ENCODE measurements around the gene EMCN. TPM values are rescaled to one million over a fixed set of nuclear protein-coding genes. Genes with fewer than 3 reads are reported as not detected.
"Not testable (repeated sequence)": the region's sequence is repeated elsewhere in the genome, so short reads cannot be mapped to it uniquely, and the experiment has no call there.

Gene EMCN
- total RNA-seq, 1 donor from 2014 or later: 27.5 TPM

DNA sequence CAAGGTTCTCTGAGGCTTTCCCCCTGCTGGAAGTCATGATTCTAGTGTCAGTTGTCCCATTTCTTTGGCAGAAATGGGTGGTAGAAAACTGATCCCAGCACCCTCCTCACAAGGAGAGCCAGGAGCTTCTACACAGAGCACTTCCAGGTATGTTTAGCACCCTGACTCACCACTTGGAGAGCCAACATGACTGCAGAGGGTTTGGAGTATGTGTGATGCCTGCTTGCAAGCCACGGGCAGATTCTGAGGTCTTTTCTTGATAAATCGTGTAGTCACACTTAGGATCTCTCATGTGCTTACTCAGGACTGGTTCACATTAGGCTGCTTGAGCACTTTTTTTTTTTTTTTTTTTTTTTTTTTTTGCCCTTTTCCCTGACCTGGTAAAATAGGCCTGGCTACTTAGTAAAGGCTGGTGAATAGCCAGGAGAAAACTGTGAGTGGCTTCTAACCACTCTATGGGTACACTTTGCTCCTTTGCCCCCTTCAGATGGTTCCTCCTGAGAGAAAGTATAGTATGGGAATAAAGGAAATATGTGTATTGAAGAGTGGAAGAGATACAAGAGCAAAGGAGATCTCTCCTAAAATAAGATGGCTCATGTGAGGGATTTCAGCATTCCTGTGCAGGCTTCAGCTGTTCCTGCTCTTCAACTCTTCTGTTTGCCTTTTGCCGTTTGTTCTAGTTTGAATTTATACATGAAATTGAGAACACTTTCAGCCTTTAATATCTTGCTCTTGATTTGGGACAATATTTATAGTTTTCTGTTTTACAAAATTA, 103.6 kb downstream of the EMCN start:
- intact Hi-C loops (cut with DNase I): loop anchor here (10.0 kb wide), 1 partner anchor 319 kb away; no protein-coding TSS in a partner anchor
- DNase-seq (ENCODE audit: low spot score): no peak

DNA sequence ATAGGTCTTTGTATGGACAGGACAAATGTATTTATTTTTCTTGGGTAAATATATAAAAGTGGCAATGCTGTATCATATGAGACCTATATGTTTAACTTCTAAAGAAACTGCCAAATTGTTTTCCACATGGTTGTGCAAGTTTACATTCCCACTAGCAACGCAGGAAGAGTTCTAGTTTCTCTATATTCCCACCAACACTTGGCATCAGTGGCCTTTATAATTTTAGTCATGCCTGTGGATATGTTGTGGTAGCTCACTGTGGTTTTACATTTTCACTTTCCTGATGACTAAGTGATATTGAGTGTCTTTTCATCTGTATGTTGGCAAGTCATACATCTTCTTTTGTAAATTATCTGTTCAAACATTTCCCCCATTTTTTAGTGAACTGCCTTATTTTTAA, 126.0 kb downstream of the EMCN start:
- intact Hi-C loops (cut with DNase I): no loop called here
- DNase-seq (ENCODE audit: low spot score): no peak

DNA sequence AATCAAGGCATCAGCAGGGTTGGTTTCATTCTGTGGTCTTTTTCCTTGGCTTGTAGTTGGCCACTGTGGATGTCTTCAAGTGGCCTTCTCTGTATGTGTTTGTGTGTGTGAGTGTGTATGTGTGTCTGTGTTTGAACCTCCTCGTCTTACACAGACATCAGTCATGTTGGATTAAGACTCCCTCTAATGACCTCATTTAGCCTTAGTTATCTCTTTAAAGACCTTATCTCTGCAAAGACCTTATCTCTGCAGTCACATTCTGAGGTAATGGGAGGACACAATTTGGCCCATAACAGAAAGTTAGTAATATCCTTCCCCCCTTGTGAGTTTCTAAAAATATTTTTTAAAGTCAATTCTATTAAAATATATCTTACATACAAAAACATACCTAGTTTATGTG, 126.7 kb downstream of the EMCN start:
- DNase-seq (ENCODE audit: low spot score): no peak
- intact Hi-C loops (cut with DNase I): no loop called here

DNA sequence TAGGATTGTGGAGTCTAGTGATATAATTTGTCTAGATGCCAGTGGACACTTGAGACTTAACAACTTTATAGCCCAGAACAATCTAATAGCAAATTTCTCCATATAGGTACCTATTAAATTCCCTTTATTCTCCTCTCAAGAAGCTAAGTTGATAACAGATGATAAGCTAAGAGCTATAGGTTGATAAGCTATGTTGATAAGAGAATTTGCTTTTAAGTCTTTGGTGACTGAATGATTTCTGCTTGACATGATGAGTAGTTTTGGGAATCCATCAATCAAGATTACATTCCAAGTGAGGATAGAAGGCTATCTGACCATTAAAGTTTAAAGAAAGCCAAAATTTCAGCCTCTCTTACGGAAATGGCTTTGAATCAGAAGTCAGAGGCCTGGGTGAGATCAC, 131.6 kb downstream of the EMCN start:
- intact Hi-C loops (cut with DNase I): no loop called here
- DNase-seq (ENCODE audit: low spot score): no peak

DNA sequence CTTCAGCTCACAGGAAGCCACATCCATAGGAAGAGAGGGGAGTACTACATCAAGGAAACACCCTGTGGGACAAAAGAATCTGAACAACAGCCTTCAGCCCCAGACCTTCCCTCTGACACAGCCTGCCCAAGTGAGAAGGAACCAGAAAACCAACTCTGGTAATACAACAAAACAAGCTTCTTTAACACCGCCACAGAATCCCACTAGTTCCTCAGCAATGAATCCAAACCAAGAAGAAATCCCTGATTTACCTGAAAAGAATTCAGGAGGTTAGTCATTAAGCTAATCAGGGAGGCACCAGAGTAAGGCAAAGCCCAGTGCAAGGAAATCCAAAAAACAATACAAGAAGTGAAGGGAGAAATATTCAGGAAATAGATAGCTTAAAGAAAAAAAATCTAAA, 137.4 kb downstream of the EMCN start:
- intact Hi-C loops (cut with DNase I): not testable (repeated sequence)

DNA sequence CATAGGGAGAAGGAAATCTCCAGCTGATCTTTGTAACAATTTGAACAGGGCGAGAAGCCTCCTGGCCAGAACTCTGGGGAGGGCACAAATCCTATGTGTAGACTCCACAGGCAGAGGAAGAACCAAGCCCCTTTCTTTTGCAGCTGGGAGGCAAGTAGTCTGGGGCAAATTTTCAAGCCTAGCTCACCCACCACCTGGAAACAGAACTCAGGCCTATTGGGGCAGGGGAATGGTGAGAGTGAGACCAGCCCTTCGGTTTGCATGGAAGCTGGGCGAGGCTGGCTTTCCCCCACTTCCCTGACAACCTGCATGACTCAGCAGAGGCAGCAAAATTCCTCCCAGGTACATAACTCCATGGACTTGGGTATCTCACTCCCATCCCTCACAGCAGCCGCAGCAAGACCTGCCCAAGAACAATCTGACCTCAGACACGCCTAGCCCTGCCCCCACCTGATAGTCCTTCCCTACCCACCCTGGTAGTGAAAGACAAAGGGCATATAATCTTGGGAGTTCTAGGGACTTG, 138.2 kb downstream of the EMCN start:
- intact Hi-C loops (cut with DNase I): no loop called here
- no peak for DNase-seq (ENCODE audit: low spot score)

More for the DNA sequence above, 137.4 kb downstream of the EMCN start:
- not testable (repeated sequence) for DNase-seq (ENCODE audit: low spot score)

DNA sequence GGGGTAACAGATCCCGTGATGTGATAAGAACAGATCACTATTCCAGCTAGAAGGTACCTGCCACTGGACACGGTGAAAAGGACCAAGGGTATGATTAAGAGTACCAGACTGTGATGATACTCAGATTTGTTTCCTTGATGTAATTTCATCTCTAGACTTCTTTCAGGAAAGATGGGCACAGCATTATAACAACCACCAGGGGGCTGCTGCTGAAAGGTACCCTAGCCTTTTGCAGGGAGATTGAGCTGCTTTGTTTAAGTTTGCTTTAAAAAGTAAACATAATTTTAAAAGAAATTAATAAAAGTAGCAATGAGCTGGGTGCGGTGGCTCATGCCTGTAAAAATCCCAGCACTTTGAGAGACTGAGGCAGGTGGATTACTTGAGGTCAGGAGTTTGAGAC, 145.4 kb downstream of the EMCN start:
- DNase-seq (ENCODE audit: low spot score): no peak
- intact Hi-C loops (cut with DNase I): no loop called here

DNA sequence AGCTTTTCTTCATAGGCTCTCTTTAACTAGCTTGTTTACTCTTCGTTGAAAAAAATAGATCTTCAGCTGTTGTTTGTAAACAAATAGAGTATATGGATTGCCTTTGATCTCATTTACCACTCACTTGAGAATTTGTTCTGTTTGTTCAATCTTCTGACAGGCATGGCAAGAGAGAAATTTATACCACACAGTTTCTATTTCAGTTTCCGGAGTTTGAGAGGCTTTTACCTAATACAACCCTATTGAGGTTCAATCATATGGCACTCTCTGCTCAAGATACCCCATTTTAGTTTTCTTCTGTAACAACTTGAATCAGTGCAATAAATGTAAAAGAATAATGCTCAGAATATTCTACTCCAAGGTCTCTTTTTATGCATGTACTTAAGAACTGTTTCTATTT, 148.0 kb downstream of the EMCN start:
- intact Hi-C loops (cut with DNase I): no loop called here
- DNase-seq (ENCODE audit: low spot score): no peak

DNA sequence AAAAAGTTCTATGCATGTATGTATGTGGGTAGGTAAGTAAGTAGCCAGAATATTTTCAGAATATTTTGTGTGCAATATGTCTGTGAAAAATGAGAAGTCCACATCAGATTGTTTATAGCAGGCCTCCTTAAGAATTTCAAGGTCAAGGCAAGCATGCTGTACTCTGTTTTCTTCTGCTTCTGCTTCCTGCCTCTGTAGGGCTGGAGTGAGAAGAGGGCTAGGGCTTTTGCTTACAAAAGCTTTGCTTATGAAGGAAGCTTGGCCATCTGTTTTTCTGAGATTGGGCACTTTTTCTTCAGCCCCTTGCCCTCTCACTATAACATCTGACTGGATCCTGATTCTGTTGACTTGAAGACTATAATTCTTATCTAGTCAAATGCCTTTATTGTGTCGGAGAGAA, 150.4 kb downstream of the EMCN start:
- no peak for DNase-seq (ENCODE audit: low spot score)
- intact Hi-C loops (cut with DNase I): no loop called here

DNA sequence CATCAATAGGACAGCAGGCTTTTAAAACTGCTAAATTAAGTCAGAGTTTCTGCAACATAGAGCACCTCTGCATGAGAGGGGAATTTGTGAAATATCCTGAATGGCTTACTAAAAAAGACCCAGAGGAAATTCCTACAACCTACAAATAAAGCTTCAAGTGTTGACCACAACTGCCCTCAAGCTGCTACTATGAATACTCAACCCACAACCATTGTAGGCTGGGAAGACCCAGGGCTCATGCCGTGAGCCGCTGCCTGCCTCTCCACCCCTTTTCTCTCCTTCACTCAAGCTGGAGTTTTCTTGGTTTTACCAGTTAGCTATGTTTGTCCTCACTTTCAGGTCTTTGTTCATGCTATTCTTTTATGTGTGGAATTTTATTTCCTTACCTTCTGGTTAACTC, 151.6 kb downstream of the EMCN start:
- intact Hi-C loops (cut with DNase I): no loop called here
- no peak for DNase-seq (ENCODE audit: low spot score)

DNA sequence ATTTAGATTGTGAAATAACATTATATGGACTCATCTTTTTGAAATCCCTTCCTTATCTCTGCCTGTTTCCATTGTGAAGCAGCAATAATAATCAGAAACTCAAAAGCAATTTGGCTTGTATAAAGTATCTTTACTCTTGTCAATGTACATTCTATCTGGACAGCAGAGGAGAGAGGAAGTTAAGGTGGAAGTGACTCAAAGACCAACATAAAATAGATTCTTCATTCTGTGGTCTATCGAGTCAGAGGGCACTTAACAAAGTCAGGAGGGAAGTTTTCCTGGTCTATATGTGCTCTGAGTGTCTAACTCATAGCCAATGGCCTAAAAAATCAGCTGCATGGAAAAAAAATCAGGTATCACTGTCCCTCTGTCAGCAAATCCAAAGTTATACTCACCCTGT, 155.5 kb downstream of the EMCN start:
- no peak for DNase-seq (ENCODE audit: low spot score)
- intact Hi-C loops (cut with DNase I): no loop called here

DNA sequence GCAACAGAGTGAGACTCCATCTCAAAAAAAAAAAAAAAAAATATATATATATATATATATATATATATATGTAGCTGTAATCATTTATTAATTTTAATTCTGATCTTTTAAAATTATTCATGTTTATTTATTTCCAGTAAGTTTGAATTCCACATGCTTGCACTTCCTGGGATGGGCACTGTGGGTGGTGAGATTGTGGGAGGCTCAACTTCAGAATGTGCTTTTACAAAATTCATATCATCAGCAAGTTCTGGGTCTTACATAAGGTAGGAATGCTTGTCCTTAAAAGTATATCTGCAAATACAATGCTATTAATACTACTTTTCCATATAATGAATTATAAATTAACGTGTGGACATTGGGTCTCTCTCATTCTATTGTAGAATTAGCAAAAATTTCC, 156.5 kb downstream of the EMCN start:
- intact Hi-C loops (cut with DNase I): no loop called here
- no peak for DNase-seq (ENCODE audit: low spot score)

DNA sequence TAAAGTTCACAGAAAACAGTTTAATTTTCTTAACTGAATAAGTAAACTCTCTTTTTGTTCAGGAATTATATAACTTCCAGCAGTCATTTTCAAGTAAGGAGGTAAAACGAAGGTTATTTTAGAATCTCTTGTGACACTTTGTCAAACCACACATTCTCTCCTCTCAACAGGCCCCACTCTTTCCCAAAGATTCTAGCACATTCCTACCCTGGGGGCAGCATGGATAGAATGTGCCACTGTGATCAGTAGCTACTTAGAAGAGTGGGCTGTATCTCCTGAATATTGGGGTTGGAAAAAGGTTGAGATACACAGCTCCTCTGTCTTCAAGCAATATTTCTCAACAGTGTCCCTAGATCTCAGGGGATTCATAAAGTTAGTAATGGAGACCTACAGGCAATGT, 157.6 kb downstream of the EMCN start:
- DNase-seq (ENCODE audit: low spot score): no peak
- intact Hi-C loops (cut with DNase I): no loop called here

DNA sequence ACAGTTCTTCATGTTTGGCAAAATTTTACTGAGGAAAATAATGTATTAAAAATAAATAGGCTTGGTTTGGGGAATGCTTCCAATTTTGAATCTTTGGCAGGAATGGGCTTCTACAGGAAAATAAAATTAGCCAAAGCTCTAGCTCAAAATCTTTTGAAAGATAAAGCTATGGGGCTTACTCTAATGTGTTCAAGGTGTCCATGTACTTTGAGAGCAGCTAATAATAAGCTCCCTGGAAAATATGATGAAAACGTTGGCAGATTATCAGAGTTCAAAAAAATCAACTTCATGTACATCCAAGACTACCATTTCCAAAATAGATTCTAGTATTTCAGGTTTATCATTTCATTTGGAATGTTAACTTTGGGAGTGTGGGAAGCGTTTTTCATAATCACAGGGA, 158.4 kb downstream of the EMCN start:
- intact Hi-C loops (cut with DNase I): no loop called here
- DNase-seq (ENCODE audit: low spot score): no peak

DNA sequence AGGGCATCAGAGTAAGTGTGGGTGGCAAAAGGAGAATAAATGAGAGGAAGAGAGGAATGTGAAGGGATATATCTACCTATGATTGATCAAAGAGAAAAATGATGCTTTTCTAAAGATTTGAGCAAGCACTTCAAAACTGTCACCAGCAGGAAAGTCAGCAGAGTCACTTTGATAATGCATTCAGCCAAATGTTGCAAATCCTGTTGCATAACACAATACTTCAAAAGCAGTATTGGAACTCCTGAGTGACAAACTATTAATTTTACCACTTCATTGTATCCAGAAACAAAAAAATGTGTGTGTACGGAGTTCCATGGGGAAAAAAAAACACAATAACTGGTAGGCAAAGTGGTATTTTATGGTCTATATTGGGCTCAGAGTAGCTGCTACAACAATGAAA, 160.3 kb downstream of the EMCN start:
- intact Hi-C loops (cut with DNase I): no loop called here
- no peak for DNase-seq (ENCODE audit: low spot score)

DNA sequence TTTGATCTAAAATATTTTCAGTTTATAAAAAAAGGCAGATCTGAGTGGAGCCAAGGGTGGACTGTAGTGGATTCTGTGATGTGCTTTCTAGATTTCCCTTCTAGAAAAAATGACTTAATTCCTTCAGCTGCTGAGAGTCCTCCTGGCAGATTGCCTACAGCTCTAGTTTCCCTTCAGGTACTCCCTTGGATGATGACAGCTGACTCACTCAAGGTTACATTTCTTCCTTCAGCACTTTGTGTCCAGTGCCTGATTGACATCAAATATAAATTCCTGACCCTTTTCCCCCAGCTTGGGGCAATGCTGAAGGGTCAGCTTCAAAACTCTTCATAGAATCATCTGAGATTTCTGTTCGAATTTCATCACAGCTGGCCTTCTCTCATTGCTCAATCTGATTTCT, 161.7 kb downstream of the EMCN start:
- no peak for DNase-seq (ENCODE audit: low spot score)
- intact Hi-C loops (cut with DNase I): no loop called here

DNA sequence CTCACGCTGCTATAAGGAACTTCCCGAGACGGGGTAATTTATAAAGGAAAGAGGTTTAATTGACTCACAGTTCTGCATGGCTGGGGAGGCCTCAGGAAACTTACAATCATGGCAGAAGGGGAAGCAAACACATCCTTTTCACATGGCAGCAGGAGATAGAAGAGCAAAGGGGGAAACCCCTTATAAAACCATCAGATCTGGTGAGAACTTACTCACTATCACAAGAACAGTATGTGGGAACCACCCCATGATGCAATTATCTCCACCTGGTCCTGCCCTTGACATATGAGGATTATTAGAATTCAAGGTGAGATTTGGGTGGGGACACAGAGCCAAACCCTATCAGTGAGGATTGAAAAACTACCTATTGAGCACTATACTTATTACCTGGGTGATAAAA, 165.5 kb downstream of the EMCN start:
- intact Hi-C loops (cut with DNase I); DNase-seq (ENCODE audit: low spot score): not testable (repeated sequence)

DNA sequence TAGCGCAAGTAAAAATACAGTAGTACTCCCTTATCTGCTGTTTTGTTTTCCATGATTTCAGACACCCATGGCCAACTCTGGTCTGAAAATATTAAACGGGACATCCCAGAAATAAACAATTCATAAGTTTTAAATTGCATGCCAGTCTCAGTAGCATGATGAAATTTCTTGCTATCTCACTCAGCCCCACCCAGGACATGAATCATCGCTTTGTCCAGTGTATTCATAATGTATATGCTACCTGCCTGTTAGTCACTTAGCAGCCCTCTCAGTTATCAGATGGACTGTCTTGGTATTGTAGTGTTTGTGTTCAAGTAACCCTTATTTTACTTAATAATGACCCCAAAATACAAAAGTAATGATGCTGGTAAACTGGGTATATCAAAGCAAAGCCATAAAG, 169.3 kb downstream of the EMCN start:
- DNase-seq (ENCODE audit: low spot score): no peak
- intact Hi-C loops (cut with DNase I): no loop called here

DNA sequence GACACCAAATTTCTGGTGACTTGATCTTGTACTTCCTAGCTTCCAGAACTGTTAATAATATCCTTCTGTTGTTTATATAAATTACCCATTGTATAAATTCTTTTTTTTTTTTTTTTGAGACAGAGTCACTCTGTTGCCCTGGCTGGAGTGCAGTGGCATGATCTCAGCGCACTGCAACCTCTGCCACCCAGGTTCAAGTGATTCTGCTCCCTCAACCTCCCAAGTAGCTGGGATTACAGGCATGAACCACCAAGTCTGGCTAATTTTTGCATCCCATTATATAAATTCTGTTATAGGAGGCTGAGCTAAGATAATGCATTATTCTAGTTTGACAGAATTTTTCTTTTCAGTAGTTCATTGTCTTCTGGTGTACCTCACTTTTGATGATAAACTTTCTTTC, 170.6 kb downstream of the EMCN start:
- DNase-seq (ENCODE audit: low spot score): no peak
- intact Hi-C loops (cut with DNase I): no loop called here

DNA sequence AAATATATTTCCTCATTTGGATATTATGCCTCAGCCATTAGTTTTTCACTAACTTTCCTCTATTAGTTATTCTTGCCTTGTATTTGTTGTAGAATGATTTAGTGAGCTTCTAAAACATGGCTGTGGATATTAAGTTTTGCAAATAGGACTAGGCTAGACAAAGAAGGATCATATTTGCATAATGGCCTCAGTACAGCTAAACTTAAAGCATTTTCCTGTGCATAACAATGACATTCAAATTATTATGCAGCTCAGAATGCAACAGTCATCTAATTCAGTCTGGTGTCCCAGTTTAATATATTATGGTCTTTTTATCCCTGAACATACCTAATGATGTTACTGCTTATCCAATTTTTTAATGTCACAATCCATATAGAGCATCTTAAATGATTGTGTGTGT, 172.2 kb downstream of the EMCN start:
- DNase-seq (ENCODE audit: low spot score): no peak
- intact Hi-C loops (cut with DNase I): no loop called here

All from cardiac septum (tissue), 1 donor.